Uterus (tissue), 2 donors: ENCODE results near the gene MT1B.

Experiments
- POLR2A ChIP-seq, 2 donors: fragments of 450-650 bp; IDR thresholded peaks; one replicate each; pipeline ENCODE4 v1.6.1; 2016; ENCODE audit warnings: antibody characterized with exemption in 2 of 2, mild to moderate bottlenecking in 1 of 2, moderate library complexity in 1 of 2
- TF ChIP-seq, protein P1 (sequence below), 4 experiments: fragments of 200-600 bp in 2 of 4; fragments of 450-650 bp in 2 of 4; sonication (generic) in 2 of 4; IDR thresholded peaks; one replicate each; pipeline ENCODE4 v1.5.1; 2016 to 2019; ENCODE audit warnings: antibody characterized with exemption in 4 of 4, mild to moderate bottlenecking in 2 of 4, moderate library complexity in 1 of 4

DNA sequence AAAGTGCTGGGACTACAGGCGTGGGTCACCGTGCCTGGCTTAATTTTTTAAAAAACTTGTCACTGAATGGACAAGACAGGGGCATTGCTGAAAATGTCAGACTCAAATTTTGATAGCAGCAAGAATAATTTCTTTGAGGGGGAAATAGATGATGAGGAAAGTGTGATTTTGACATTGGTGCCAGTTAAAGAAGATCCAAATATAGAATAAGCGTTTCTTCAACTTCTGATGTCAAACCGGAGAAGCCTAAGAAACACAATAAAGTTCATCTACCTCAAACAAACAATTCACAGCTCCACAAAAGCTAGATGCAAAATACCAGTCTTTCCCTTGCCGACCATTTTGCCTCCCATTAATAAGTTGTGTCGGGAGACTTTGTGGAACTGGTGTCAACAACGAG, 35.1 kb downstream of the MT1B start:
- TF ChIP-seq, protein P1, sequence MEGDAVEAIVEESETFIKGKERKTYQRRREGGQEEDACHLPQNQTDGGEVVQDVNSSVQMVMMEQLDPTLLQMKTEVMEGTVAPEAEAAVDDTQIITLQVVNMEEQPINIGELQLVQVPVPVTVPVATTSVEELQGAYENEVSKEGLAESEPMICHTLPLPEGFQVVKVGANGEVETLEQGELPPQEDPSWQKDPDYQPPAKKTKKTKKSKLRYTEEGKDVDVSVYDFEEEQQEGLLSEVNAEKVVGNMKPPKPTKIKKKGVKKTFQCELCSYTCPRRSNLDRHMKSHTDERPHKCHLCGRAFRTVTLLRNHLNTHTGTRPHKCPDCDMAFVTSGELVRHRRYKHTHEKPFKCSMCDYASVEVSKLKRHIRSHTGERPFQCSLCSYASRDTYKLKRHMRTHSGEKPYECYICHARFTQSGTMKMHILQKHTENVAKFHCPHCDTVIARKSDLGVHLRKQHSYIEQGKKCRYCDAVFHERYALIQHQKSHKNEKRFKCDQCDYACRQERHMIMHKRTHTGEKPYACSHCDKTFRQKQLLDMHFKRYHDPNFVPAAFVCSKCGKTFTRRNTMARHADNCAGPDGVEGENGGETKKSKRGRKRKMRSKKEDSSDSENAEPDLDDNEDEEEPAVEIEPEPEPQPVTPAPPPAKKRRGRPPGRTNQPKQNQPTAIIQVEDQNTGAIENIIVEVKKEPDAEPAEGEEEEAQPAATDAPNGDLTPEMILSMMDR (IDR thresholded peaks at IDR 0.05): no peak
- TF ChIP-seq POLR2A (IDR thresholded peaks at IDR 0.05): no peak
